CD4-positive, alpha-beta T cell treated with Interleukin-4 for 4 hours (primary cell): ENCODE measurements around the gene SIVA1.

ENCODE experiments used
- DNase-seq: peaks from one replicate; pipeline ENCODE4 v3.0.0-alpha.2; 2020

SIVA1 gene

DNA sequence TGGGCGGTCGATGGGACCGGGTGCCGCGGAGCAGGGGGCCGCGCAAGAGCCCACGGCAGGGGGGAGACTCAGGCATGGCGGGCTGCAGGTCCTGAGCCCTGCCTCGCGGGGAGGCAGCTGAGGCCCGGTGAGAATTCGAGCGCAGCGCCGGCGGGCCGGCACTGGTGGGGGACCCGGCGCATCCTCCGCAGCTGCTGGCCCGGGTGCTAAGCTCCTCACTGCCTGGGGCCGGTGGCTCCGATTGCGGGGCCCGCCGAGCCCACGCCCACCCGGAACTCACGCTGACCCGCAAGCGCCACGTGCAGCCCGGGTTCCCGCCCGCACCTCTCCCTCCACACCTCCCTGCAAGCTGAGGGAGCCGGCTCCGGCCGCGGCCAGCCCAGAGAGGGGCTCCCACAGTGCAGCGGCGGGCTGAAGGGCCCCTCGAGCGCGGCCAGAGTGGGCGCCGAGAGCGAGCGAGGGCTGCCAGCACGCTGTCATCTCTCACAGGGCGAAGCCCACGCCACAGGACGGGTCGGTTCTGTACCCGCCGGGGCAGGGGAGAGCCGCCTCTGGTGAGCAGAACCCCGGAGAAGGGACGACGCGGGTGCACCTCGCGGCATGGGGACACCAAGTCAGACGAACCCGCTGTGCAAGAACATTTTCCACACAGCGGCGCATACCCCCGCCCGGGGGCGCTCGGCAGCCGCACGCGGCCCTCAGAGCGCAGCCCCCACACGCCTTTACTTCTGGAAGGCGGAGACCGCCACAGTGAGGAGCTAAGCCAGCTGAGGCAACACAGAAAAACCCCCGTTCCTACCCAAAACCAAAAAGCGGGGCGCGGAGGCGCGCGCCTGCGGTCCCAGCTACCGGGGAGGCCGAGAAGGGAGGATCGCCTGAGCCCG lies 1.2 kb upstream of the SIVA1 start:
- DNase-seq = peak; percentile 1

DNA sequence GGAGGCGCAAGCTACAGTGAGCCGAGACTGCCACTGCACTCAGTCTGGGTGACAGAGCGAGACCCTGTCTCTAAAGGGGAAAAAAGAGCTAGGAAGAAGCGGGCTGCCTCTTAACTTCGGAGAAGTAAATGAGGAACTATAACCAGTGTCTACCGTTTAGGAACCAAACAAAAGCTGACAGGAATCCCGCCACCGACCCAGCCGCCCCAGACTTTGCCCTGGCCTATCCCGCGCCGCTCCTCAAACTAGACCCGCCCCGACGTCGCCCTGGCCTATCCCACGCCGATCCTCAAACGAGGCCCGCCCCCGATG lies 568 bp upstream of the SIVA1 start:
- DNase-seq = no peak

DNA sequence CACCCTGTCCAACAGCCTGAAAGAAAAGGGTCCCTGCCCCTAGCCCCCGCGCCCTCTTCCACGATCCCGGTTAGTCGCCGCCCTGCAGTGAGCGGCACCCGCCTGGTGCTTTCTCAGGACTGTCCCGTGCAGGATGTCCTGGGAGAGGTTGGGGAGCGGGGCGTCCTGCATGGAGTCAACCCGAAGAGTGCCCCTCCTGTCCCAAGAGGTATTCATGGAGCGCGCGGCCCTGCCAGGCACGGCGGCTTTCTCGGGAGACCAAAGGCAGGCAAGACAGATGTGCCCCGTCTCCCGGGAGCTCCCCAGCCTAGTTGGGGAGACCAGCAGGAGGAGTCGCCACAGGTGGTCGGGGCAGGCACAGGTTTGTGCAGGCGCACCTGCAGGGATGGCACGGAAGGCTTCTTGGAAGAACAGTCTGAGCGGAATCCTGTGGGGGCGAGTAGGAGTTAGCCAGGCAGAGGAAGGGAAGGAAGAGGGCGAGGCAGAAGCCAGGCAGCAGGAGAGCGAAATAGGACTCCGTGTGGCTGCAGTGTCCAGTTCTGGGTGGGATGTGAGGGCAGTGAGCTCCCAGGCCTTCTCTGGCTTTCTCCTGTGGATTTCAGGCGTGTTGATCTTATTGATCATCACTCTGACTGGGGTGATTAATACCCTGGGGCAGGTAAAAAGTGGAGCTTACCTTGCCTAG lies 723 bp downstream of the SIVA1 start:
- DNase-seq = no peak

DNA sequence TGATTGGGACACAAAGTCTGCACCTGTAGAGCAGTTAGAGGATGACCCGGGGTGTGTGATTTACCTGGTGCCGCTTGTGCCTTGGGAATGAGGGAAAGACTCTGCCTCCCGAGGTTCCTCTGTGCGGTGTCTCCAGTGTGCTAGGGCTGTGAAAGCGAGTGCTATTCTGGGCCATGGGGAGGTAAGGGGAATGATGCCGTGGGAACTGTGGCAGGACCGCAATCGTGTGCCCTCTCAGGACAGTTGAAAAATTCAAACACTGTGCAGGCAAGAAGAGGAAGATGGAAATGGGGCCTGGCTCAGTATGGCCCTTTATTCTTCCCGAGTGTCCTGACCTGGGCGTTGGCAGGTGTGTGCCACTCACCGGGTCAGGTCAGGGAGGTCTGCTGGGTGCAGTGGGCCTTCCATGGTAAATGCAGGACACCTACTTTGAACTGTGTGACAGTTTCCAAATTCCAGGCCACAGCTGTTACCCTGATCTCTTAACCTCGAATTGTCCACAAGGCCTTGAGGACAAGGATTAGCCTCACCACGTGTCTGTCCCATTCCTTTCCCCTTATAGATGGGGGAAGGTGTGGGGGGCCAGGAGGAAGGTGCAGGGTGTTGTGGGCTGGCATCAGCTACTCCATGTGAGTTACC lies 1.4 kb downstream of the SIVA1 start:
- DNase-seq = no peak

DNA sequence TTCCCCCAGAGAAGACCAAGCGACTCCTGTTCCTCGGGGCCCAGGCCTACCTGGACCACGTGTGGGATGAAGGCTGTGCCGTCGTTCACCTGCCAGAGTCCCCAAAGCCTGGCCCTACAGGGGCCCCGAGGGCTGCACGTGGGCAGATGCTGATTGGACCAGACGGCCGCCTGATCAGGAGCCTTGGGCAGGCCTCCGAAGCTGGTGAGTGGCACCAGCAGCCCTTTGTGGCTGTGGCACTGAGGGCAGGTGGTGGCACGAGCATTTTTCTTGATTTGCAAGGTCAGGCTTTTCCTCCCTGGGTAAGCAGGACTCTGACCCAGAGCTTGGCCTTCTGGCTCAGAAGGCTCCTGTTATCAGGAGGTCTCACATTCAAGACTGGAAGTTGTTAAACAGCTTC lies 2.7 kb downstream of the SIVA1 start:
- no peak for DNase-seq

DNA sequence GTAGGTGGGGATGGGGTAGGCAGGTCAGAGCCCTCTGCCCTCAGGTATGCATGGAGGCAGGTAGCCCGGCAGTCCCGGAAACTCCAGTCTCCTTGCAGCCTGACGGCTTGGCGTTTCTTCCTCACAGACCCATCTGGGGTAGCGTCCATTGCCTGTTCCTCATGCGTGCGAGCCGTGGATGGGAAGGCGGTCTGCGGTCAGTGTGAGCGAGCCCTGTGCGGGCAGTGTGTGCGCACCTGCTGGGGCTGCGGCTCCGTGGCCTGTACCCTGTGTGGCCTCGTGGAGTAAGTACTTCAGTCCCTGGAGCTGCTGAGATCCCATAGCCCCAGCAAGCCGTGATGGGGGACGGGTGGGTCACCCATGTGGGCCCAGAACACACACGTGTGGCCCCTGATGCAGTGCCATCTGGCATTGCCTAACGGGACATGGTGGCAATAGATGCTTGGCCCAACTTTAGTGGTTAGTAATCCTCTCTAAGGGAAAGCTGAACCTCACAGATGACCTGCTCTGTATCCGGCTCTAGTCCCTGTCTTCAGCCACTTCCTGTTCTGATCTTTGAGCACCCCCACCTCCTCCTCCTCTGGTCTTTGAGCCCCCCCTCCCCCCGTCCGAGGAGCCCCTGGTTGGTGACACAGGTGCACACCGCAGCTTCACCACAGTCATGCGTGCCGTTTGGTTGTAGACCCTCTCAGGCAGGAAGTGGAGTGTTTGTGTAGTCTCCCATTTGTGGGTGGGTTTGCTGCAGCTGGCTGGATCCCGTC lies 3.7 kb downstream of the SIVA1 start:
- no peak for DNase-seq

DNA sequence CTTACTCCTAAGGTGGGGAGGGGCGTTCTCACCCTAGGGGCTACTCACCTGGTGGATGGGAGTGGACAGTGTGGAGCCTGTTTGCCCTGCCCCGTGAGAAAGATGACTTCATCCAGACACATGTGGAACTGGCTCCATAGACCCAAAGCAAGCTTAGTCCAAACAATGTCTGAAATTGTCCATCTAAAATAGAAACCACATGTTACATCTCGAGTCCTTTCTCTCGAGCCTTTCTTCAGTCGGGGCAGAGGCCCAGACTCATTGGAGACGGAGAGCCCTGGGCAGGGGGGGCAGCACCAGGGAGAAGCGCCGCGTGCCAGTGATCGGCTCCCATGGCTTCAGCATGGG lies 4.3 kb downstream of the SIVA1 start:
- DNase-seq = no peak

DNA sequence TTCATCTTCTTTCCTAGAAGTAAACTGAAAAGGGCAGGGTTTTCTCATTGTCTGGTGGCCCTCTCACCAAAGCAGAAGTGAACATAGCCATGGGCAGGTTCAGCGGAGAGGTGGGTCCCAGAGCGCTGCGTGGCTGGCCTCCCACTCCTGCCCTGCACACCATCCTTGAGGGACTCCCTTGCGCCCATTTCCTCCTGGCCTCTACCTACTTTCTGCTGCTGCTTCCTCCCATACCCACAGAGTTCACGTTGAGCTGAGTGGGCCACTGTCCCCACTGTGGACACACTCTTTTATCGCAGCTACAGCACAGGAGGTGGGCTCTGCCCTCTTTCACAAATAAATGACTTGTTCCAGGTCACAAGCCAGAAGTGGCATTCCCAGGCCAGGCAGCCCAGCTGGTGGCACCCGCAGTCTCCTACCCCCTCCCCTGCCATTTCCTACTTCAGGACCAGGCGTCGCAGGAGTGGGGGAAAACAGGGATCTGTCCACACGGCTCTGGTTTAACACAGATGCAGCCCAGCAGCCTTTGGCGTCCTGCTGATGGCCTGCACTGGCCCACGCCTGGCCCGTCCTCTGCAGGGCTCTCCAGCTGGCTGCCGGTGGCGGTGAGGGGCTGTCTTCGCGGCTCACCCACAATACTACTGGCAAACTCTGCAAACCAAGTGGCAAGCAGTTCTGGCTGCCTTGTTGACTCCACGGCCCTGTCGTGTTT lies 4.9 kb downstream of the SIVA1 start:
- DNase-seq = no peak

DNA sequence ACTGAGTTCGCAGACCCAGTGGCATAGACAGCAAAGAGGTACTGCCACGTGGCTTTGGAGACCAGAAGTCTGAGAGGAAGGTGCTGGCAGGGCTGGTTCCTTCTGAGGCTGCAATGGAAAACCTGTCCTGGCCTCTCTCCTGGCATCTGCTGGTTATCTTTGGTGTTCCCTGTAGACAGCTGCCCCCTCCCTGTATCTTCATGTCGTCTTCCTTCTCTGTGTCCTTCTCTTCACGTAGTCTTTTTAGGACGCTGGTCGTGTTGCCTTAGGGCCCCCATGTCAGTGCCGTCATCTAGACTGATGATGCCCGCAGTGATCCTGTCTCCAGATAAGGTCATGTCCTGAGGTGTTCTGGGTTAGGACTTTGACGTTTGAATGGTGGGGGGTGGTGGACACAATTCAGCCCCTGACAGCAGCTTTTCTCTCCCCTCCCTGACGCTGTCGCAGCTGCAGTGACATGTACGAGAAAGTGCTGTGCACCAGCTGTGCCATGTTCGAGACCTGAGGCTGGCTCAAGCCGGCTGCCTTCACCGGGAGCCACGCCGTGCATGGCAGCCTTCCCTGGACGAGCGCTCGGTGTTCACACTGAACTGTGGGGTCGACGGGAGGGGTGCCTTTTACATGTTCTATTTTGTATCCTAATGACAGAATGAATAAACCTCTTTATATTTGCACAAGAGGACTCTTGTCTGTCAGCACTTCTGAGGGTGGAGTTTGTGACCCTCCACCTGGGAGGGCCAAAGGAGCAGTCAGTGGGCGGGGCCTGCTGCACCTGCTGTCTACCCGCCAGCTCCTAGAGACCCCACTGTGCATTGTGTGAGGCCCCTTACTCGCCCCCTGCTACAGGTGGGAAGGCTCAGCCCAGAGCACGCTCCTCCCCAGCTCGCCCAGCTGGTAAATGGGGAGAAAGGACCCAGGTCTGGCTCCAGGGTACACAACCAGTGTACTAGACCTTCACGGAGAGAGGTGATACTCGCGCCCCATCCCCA lies 6.3 kb downstream of the SIVA1 start:
- no peak for DNase-seq

DNA sequence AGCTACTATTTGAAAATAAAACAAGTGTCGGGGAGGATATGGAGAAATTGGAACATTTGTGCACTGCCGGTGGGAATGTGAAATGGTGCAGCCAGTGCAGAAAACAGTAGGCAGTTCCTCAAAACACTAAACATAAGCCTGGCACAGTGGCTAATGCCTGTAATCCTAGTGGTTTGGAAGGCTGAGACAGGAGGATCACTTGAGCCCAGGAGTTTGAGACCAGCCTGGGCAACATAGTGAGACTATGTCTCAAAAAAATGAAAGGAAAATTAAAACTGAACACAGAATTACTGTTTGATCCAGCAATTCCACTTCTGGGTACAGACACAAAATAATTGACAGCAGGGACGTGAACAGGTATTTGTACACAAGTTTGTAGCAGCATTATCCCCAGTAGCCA lies 12.6 kb downstream of the SIVA1 start:
- DNase-seq = no peak

DNA sequence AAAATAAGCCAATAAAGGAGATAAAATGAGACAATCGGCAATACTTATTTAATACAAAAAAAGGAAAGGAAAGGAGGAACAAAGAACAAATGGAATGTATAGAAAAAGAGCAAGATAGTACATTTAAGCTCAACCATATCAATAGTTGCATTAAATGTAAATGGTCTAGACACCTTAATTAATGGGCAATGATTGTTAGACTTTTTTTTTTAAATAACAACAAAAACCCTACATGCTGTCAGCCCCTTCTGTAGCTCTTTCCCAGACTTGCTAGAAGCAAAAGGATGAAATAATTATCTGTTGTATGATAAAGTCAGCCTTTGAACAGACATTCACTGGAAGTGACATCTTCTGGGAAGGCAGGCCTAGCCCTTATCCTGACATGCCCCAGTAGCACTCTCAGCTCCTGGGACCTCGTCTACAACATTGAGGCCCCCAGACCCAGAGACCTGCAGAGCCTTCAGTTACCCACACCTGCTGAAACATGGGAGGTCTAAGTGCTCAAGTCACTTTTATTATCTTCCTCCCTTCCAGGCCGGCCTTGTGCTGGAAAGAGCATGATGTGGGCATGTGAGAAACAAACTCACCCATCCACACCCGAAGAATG lies 13.4 kb downstream of the SIVA1 start:
- no peak for DNase-seq

DNA sequence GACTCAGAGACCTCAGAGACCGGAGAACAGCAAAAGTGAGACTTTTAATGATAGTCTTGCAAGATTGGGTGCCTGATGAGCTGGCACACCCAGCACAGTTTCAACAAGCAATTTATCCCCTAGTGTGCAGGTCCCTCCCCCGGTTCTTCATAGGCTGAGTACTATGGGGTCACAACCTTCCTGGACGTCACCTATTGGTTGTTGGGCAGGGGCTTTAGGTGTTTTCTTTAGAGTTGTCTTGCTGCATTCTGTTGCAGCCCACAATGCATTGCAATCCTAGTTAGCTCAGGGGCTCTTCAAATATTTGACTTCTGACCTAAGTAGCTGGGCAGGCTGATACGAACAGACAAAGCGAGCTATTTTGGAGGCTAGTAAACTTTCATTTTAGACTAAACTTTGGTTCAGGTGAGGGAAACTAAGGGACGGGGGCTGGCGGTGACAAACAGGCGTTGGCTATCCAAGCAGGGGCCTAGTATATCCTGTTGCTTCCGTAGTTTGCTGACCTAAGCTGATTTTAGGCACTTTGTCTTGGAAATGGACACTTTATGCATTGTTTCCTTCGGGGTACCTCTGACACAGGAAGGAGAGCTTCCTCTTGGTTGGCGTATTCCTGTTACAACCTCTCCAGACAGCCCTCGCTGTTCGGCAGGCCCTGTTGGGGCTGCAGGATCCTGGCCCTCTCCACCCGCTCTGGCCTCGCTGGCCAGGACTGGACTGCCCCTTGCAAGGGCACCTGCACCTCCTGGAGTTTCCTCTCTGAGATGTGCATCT lies 14.1 kb downstream of the SIVA1 start:
- no peak for DNase-seq

DNA sequence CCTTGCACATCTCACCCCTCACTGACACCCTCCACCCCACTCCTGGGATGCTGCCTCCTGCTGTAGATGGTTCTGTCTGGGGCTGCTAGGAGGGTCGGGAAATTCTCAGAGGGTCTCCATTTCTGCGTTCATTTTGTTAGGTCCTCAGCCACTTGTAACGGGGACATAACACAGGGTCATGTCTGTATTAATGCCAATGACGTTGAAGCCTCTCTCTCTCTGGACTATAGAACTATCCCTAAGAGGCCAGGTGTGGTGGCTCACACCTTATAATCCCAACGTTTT lies 14.6 kb downstream of the SIVA1 start:
- no peak for DNase-seq

DNA sequence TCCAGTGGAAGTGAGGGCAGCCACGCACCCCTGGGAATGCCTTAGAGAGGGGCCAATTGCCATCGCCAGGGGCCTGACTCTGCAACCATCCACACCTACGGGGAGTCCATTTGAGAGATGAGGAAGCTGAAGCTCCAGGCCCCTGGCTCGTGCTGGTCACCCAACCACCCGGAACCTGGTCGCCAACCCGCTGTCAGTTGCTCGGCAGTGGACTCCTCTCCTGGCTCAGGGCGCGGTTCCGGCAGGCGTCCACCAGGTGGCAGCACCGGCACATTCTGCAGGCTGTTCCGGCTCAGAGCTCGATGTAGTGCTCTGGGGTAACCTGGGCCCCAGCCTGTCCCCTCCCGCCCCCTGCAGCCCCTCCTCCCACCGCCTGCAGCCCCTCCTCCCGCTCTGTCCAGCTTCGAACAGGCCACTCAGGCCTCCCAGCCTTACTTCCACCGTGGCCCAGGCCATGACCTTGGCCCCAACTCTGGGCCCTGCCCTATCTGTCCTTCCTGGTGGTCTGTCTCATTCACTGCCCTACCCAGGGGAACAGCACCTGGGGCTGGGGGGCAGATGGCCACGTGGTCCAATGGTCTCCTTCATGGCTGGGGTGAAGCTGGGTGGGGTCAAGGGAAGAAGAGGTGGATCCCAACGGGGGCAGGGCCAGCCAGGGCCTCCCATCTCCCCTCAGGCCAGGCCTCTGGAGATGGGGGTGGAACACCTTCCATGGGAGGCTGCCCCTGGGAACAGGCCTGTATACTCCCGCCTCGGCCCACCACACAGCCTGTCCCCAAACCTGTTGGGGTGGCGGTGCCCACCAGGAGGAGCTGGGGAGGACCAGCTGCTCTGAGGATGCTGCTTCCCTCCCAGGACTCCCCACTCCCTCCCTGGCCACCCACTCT lies 15.7 kb downstream of the SIVA1 start:
- peak; percentile 86 for DNase-seq

DNA sequence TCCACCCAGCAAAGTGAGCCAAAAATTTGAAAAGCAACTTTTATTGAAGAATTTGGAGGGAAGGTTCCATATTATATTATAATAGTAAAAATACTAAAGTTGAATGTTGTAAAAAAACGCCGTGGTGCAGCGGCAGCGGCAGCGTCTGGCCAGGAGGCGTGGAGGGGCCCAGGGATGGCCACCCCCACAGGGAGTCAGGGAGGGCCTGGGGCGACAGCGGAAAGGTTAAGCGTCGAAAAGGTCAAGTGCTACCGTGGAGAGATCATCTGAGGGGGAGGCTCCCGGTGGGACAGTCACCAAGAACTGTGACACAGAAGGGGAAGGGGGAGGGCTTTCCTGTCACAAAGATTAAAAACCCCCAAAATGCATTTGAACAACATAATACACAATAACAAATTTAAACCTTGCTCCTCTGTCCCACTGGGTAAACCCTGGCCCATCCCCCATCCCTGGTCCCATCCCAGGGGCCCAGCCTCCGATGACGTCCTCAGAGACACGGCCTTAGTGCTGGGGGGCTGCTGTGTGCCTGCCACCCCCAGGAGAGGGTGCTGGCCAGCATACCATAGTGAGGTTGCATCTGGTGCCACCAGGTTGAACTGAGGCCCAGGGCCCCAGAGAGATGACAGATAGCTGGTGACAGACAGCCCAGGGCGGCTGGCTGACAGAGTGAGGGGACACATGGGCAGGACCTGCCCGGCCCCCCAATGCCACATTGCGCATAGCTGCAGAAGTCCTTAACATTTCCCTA lies 16.6 kb downstream of the SIVA1 start:
- no peak for DNase-seq

DNA sequence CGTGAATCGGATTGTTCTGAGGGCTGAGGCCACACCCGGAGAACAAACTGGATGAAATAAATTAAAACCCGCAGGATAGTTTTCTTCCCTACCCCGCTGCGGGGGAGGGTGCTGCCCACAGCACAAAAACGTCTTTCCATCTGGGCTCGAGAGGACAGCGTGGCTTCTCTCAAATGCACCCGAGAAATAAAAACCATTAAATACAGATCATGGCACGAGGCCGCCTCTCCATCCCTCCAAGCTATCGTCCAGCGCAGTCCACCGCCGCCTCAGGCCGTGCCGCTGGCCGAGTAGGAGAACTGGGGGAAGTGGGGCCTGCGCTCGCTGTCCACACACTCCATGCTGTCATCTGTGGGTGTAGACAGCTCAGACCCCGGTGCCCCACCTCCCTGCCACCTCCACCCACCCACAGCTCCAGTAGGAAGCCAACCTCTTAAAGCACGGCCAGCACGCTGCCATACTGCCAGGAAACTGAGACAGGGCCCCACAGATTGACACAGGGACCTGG lies 17.2 kb downstream of the SIVA1 start:
- no peak for DNase-seq

DNA sequence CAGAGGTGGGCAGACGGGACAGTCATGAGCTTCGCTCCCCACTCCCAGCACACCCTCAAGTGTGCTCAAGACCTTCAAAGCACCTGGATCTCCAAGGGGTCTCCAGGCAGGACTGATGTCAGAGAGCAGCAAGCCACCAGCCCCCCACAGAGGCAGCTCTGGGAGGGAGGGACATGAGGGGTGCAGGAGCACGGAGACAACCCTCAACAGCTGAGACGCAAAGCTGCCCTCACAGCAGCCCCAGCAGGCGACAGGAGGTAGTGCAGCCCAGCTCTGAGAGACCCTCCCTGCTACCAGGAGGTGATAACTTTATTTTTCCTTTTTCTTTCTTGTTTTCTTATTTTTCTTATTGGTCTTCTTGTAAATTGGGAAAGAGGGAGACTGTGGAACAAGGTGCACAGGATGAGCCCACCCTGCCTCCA lies 17.9 kb downstream of the SIVA1 start:
- no peak for DNase-seq

DNA sequence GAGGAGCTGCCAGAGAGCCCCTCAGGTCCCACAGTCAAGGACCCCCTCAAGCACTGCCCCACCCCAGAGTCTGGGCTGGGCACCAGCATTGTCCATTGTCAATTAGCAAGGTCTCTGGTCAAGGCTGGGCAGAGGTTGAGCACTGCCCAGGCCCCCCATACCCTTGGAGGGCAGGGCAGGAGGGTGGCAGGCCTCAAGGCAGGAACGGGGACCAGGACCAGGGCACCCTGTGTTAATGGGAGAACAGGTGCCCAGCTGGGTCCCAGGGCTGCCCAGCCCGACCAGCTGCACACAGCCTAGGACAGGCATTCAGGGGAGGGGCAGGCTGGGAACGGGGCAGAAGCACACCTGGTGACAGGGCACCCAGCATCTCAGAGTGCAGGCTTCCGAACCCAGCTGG lies 18.4 kb downstream of the SIVA1 start:
- no peak for DNase-seq
